Endometrial microvascular endothelial cells (primary cell): ENCODE measurements around the gene ECI1. TPM values are rescaled to one million over a fixed set of nuclear protein-coding genes. Genes with fewer than 3 reads are reported as not detected.
"Not testable (repeated sequence)": the region's sequence is repeated elsewhere in the genome, so short reads cannot be mapped to it uniquely, and the experiment has no call there.

Experiments used
- in situ Hi-C: cut with HindIII; loops from 2 replicates; pipeline ENCODE4 v1.10.0; 2017; ENCODE audit warnings: low sequenced_read_pairs, low pct_unique_long_range_greater_than_20kb; ENCODE audit errors: inconsistent ontology term
- total RNA-seq: library from RNA; depleted of rRNA; stranded (reverse); fragments of >200 nt; gene quantifications from one replicate; pipeline ENCODE4 v1.2.3, GENCODE V29; 2015; ENCODE audit errors: inconsistent ontology term

The ECI1 gene
- total RNA-seq, 1 donor from 2014 or later: 31.7 TPM

DNA sequence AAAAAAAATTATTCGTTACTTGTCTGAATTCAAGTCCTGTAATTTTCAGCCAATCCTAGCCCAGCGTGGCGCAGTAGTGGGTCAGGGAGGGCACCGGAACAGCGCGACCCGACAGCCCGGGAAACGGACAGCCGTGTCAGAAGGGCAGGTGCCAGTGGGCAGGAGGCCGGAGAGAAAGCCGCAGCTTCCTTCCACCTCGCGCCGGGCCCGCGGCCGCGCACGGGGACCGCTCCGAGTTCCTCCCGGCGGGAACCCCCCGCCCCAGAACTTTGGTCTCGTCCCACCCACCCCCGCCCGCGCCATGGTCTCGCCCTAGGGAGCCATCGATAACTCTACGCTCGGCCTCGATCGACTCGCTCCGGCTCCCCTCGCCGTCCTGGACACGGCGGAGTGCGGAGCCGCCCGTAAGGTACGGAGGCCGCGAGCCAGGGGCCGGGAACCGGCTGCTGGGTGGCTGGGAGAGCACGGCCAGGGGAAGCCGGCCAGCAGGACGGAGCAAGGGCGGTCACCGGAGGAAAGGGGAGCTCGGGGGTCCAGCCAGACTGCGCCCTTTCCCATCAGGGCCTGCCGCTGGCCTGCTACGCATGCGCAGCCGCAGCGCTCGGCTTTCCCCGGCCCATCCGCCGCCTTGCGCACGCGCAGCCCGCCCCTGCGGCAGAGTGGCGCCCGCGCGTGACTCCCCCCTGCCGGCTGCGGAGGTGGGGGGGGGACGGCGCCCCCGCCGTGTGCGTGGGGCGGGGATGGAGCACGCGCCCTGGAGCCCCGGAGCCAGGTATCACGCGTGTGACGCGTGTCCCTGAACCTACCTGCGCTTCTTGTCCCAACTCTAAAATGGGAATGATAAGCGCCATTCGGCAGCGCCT lies 46.1 kb downstream of the ECI1 start, which contains the start of gene MLST8:
MLST8 (plus strand) TSS at position 351 of the 863 bp plus-strand sequence. CDS start 632 bp downstream, outside the sequence.
- in situ Hi-C loops: no loop called here

- in situ Hi-C loops: no loop called here
Observed at GRCh38 chr16:2204416-2205103, 46.8 kb downstream of the ECI1 start.

GRCh38 chr16:2203119-2203688 lies 48.2 kb downstream of the ECI1 start:
- in situ Hi-C loops: not testable (repeated sequence)

GRCh38 chr16:2200313-2200712 lies 51.1 kb downstream of the ECI1 start:
- in situ Hi-C loops: no loop called here

DNA sequence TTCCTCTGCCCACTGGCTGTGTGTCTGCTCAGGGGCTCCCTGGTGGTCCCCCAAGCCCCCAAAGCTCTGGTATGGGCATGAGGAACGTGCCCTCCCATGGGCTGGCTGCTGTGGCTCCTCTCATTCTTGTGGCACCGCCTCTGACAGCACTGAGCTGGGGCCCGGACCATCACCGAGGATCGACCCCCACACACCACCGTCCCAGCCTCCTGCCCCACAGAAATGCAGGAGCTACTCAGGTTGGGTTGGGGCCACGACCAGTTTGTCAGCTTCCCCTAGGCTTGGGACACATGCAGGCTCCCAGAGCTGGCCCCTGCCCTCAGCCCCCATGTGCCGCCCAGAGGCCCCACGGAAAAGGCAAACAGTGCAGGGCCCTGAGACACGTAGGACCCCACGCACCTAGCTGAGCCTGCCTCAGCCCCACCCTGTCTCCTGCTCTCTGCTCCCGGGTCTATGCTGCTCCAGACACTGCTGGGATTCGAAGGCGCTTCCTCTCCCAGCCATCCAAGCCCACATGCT lies 51.7 kb downstream of the ECI1 start:
- in situ Hi-C loops: no loop called here

- in situ Hi-C loops: no loop called here
Observed at GRCh38 chr16:2199095-2199494, 52.3 kb downstream of the ECI1 start.

- in situ Hi-C loops: no loop called here
Observed at GRCh38 chr16:2198283-2198682, 53.1 kb downstream of the ECI1 start.

- in situ Hi-C loops: no loop called here
Observed at GRCh38 chr16:2197765-2198164, 53.6 kb downstream of the ECI1 start.

GRCh38 chr16:2196981-2197511 lies 54.3 kb downstream of the ECI1 start:
- in situ Hi-C loops: no loop called here

GRCh38 chr16:2196162-2196980 lies 55.0 kb downstream of the ECI1 start, which contains the start of gene CASKIN1:
Gene CASKIN1 (minus strand): TSS chr16:2196605. CDS start chr16:2196432, 173 bp downstream.
- in situ Hi-C loops: no loop called here

- in situ Hi-C loops: no loop called here
Observed at GRCh38 chr16:2195322-2196161, 55.8 kb downstream of the ECI1 start.

DNA sequence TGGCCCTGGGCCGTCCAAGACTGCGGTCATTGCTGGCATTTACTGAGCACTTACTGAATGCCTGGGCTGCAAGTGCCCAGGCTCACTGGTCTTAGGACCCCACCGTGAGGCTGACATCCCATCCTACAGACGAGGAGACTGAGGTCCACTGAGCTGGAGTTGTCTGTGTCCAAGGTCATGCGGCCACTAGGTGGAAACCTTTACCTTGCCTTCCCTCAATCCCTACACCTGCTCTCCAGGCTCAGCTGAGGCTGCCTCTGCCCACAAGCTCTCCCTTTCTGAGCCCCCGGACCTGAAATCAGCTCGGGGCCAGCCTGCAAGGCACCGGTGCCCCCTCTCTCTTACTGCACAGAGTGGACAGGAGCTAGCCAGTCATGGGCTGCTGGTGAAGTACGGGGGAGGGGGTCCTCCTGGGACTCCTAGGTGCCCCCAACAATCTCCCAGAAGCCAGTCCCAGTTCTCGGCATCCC lies 56.5 kb downstream of the ECI1 start:
- in situ Hi-C loops: no loop called here

- in situ Hi-C loops: no loop called here
Observed at GRCh38 chr16:2194166-2194834, 57.1 kb downstream of the ECI1 start.

GRCh38 chr16:2191446-2191706 lies 60.0 kb downstream of the ECI1 start:
- in situ Hi-C loops: no loop called here

- in situ Hi-C loops: no loop called here
Observed at GRCh38 chr16:2190659-2191445, 60.5 kb downstream of the ECI1 start.

DNA sequence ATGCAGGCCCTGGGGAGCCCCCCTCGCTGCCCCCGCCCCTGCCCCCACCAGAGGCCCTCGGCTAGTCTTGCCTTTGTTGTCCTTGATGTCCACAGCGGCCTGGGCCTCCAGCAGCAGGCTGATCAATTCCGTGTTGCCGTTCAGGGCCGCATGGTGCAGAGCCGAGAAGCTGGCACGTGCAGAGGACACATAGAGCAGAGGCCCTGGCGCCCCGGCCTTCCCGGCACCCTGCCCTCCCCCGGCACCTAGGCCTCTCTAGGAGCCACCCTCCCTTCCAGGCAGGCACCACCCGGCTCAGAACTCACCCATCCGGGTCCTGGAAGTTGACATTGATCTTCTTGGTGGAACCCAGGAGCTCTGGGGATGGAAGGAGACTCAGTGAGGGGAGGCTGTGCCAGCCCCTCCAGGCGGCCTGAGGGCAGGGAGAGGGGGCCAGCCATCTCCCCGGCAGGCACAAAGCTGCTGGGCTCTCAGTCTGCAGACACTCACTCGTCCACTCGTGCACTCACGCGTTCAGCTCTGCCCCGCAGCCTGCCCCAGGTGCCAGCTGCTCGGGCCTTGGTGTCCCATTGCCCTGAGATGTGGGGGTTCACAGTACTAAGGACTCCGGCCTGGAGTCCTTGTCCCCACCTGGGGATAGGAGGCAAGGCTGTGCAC lies 61.3 kb downstream of the ECI1 start:
- in situ Hi-C loops: no loop called here
